Activated CD4-positive, alpha-beta T cell treated with anti-CD3 and anti-CD28 coated beads for 4 hours (primary cell): ENCODE measurements around the gene DROSHA.
A peak's percentile ranks its signal among the peaks of the same experiment; 100 is the strongest.
"Not testable (repeated sequence)": the region's sequence is repeated elsewhere in the genome, so short reads cannot be mapped to it uniquely, and the experiment has no call there.

Source experiments
- DNase-seq, 2 donors: peaks; one replicate each; pipeline ENCODE4 v3.0.0-alpha.2; 2020

Gene DROSHA

GRCh38 chr5:31531888-31532547 lies at the start of gene DROSHA, which contains the start of gene C5orf22:
Gene DROSHA (minus strand): TSS chr5:31532093. CDS start chr5:31529059, 3,034 bp downstream.
Gene C5orf22 (plus strand): TSS chr5:31532301. CDS start chr5:31532393, 92 bp downstream.
- DNase-seq = peak; percentile 89 to 90

GRCh38 chr5:31579558-31579957 lies 47.7 kb upstream of the DROSHA start:
- DNase-seq = no peak

DNA sequence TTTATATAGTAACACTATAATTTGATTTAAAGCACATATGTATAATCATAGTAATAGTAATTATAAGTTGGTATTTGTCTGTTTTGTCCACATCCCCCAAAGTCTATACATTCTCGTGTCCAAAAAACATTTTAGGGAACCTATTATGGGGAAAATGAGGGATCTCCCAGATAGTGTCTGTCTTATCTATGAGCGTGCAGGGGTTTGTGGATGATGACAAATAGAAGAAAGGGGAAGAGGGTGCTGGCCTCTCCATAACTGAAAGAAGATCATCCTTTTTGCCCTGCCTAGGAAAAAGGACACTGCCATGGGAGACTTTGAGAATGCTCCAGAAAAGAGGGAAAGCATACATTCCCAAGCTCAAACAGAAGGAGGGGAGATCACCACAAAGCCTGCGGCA lies 45.5 kb upstream of the DROSHA start:
- DNase-seq = no peak

DNA sequence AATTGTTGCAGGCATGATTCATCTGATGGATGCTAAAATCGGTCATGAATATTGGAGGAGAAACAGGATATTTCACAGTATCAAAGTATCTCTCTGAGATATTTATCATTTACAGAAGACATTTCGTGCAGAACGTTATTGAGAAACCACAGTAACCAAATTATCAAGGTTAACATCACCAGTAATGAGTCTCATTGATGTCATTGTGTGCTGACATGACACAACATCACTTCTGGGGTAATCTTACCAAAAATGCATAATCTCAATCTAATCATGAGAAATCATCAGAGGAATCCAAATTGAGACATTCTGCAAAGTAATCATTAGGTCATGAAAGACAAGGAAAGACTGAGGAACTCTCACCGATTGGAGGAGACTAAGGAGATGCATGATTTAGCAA lies 42.9 kb upstream of the DROSHA start:
- DNase-seq = no peak

DNA sequence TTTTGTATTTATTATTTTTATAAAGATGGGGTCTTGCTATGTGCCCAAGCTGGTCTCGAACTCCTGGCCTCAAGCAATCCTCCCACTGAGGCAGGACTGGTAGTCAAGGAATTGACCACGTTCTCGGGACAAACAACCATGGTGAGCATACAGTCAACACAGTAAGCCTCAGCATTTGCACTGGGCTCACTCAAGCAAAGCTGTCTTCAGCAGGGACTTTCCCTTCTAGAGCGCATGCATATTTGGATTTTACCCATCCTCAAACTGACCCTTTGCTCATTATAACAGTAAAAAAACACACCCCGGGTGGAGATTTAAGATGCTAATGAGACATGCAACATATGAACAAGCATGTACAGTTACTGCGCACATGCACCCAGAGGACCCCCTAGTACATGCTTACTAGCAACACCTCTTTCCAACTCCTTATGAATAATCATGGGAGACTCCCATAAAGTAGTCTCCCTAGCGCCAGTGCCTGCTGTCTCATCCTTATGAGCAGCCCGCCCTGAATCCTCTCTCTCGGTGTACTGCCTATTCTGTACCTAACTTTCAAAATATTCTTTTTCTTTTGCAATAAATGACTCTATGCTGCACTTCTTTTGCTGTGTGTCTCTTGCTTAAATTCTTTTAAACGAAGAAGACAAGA lies 41.7 kb upstream of the DROSHA start:
- DNase-seq = no peak

GRCh38 chr5:31569068-31569467 lies 37.2 kb upstream of the DROSHA start:
- no peak for DNase-seq

- DNase-seq = no peak
Measured at GRCh38 chr5:31568302-31568835, 36.5 kb upstream of the DROSHA start.

DNA sequence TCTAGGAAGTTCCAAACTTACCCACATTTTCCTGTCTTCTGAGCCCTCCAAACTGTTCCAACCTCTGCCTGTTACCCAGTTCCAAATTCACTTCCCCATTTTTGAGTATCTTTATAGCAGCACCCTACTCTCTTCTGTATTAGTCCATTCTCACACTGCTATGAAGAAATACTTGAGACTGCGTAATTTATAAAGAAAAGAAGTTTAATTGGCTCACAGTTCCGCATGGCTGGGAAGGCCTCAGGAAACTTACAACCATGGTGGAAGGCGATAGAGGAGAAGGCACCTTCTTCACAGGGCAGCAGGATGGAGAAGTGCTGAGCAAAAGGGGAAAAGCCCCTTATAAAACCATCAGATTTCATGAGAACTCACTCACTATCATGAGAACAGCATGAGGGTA lies 34.5 kb upstream of the DROSHA start:
- DNase-seq = not testable (repeated sequence)

DNA sequence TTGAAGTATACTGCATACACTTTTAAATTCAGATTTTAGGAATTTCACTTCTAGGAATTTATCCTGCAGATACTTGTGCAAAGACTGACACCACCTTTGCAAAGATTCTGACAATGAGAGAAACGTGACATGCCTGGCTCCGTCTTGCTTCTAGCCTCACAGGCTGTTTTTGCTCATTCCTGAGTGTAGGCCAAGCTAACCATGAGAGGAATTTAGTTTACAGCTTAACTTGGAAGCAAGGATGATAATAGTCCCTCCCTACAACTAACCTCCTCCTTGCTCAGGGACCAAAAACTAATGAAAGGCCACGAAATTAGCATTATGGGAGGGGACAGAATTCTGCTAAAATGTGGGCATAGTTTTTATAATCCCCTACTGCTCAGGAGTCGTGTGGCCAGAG lies 31.3 kb upstream of the DROSHA start:
- DNase-seq = no peak

DNA sequence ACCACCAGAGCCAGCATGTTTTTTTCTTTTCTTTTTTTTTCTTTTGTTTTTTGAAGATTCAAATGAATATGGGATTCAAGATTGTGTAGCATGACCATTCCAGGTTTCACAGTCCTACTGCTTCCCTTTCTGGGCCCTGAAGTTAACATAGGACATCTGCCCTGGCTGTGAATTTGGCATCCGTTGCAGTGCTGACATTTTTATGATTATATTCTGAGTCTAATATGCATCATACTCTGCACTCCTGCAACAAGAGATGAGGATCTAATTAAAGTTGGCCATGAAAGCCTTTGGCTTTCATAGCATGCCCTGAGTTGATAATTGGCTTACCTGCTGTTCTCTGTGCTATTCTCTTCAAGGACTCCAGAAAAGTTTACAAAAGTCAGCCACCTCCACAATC lies 30.1 kb upstream of the DROSHA start:
- no peak for DNase-seq

DNA sequence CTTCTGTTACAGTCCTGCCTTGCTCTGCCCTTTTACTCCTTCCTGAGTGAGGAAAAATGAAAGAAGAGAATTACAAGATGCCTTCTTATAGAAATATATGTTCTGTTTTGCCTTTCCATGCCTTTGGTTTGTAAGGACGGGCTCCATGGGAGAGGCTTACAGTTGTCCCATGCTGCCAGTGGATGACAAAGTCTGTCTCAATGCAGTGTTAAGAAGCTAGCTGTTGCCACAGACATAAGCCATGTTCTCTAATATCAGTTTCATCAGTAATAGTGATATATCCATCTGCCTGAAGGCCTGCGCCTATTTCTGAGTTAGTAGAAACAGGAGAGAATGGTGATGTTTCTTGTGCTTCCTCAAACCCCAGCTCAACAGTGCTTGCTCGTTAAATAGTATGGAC lies 28.0 kb upstream of the DROSHA start:
- DNase-seq = no peak

- no peak for DNase-seq
Measured at GRCh38 chr5:31556461-31556860, 24.6 kb upstream of the DROSHA start.

DNA sequence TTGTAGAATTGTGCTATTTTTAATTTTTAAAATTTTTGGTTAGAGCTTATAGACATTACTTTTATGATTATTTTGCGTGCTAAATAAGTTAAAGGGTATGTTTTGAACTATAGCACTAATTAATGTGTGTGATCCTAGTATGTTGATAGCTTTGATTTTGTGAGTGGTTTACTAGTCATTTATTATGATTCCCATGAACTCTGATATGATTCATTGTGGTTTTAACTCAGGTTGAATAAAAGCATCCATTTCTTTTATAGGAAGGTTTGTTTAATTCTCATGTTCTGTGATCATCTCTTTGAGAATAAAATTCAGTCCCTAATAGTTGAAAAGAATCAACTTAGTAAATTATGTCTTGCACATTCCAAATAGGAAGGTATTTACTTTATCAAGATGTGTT lies 22.7 kb upstream of the DROSHA start:
- no peak for DNase-seq

DNA sequence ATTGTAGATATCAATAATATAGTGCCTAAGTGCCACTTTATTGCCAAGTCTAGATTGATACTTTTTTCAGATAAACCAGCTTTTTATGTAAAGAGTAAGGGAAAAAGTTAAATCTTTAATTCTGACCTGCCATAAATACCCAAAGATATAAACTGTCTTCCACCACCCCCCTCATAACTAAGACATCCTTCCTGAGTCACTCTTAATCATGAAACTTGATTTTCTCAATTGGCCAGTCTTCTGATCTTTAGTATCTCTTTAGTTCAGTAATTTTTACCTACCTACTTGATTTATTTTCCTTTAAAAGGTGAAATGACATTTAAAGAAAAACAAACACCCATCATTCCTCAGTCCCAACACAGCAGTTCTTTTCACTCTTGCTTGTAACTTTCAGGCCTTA lies 22.0 kb upstream of the DROSHA start:
- DNase-seq = no peak

DNA sequence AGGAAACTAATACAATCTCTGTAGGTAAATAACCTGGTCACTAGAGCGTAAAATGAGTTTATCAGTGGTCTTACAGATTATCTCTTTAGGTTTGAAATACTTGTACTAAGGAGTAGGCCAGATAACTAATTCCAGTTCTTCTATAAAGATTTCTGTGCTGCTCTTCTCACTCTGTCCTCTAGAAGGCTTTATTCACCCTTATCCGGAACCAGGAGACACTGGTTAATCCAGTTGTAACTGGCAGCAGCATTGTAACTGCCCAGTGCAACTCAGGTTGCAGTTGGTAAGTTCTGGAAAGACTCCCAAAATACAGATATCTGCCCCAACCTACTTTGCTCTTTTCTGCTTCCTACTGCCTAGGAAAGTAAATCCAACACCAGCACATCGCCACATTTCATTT lies 20.0 kb upstream of the DROSHA start:
- DNase-seq = no peak

DNA sequence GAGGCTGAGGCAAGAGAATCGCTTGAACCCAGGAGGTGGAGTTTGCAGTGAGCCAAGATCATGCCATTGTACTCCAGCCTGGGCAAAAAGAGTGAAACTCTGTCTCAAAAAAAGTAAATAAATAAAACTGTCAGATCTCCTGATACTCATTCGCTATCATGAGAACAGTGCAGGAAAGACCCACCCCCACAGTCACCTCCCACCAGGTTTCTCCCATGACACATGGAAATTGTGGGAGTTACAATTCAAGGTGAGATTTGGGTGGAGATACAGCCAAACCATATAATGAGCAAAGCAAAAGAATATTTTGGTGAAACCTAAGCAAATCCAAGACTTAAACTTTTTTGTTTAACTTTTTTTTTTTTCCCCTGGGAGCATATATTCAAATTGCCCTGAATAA lies 17.2 kb upstream of the DROSHA start:
- not testable (repeated sequence) for DNase-seq

DNA sequence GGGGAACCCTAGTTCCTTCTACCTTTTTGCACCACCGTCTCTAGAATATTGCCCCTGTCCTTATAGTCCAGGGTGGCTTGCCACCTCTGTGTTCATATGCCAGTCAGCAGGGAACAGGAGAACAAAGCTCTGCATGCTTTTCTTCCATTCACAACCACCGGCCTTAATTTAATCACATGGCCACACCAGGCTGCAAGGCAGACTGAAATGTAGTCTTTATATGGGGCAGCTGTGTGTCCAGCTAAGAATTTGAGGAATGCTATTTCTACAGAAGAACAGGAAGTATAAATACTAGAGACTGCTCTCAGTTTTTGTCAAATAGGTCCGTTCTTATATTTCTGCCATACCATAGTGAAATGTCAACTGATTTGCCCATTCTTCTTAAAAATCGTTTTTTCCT lies 6.0 kb upstream of the DROSHA start:
- no peak for DNase-seq

- no peak for DNase-seq
Measured at GRCh38 chr5:31537349-31537748, 5.5 kb upstream of the DROSHA start.

DNA sequence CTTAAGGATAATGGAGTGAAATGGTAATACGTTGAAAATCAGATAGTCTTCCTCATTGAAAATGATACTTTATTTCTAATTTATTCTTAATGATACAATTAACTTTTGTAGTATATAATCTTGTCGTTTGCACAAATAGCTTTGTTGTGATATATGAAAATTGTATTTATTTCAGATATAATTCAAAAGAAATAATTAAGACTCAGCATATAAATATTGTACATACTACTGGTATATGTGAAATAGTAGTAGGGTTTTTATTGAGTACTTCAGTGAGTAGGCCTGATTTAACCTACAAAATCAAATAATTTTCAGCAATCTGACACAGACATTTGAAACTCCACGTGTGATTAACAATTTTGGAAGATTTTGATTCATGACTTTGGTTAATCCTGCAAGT lies 5.0 kb upstream of the DROSHA start:
- no peak for DNase-seq

DNA sequence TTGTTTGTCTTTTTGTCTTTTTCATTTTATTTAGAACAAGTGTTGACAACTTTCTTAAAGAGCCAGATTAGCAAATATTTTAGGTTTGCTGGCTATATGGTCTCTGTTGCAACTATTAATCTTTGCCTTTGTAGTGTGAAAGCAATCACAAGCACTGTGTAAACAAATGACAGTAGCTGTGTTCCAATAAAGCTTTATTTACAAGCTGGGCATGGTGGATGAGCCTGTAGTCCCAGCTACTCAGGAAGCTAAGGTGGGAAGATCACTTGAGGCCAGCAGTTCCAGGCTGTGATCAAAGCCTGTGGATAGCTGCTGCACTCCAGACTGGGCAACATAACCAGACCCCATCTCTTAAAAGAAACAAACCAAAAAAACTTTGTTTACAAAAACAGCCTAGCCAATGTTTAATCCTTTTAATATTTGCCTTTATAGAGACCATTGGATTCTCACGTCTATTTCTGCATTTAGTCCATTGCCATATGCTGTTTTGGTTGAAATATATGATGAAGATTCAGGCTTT lies 2.7 kb upstream of the DROSHA start:
- no peak for DNase-seq

GRCh38 chr5:31531543-31531887 lies 378 bp downstream of the DROSHA start:
- peak in 1 of 2 donors; percentile 16 for DNase-seq

GRCh38 chr5:31530541-31531265 lies 1.2 kb downstream of the DROSHA start:
- no peak for DNase-seq

DNA sequence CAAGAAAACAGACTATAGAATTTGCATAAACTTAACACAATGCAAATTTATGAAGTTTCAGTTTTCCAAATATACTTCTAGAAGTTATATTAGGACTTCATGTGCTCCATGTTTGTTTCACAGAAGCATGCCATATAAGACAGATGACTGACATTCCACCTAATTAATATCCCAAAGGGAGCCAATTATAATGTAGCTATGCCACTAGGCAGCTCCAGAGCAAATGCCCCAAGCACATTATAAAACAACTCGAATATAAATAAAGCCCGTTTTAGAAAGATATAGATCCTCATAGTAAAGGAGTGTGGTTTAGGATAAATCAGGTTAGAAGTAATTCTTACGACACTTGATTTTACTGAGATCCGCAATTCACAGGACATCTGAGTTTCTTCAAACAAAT lies 8.9 kb downstream of the DROSHA start:
- no peak for DNase-seq

DNA sequence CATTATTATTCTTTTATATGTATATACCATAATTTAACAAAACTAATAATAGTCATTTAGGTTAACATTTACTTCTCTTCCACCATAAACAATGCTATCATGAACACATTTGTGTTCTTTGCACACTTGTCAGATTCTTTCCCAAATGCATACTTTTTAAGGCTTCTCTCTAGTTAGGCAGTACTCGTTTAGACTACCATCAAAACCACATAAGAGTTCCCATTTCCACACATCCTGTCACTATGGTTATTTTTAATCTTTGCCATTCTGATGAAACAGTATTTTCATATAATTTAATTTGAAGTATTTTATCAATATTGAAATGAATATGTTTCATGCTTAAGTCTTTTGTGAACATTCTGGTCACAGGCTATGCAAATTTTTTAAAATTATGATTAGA lies 15.1 kb downstream of the DROSHA start:
- DNase-seq = no peak
